DOHH2 (cell line): ENCODE data around the gene HDAC4.

Experiments used
- CTCF ChIP-seq: fragments of 200-600 bp; sonication (generic); IDR thresholded peaks from one replicate; pipeline ENCODE4 v1.5.1; 2014; ENCODE audit warnings: antibody characterized with exemption, mild to moderate bottlenecking, low read depth, low read length; ENCODE audit not compliant: poor library complexity, severe bottlenecking
- EZH2phosphoT487 ChIP-seq: fragments of 200-600 bp; sonication (generic); IDR thresholded peaks from 2 replicates; pipeline ENCODE4 v1.6.1; 2017; ENCODE audit warnings: borderline replicate concordance, mild to moderate bottlenecking, antibody characterized with exemption, low read length, moderate library complexity, mixed read lengths

DNA sequence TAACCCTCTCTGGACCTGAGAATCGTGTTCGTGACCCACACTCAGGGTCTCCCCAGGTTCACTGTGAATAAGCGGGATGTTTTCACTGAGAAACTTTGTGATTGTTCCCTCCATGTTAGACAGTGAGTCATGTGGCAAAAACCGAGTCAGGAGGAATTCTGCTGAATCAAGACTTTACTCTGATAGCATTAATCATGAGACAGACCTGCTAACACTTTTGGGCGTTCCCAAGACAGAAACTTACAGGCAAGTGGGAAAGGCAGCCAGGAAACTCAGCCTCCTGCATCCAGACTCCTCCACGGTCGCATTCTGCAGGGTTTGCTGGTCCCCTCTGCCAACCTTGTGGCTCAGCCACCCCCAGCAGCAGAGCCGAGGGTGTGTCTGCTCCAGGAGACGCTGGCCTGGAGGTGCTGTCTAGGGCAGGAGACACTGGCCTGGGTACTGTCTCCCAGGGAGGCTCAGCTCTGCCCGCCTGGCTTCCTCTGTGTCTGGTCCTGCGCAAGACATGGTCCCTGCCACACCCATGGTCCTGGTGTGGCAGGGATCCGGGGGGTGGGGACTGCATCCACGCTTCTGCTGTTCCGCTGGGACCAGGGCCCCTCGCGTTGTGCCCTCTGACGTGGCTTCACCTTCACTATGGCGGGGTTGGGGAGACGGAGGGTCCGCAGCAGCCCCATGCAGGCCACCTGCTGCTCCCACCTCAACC, 375.6 kb downstream of the HDAC4 start:
- TF ChIP-seq CTCF (no peak), EZH2phosphoT487 (no peak)
